HG02981 (cell line): ENCODE results near the gene FAM111A.

Source experiments
- ATAC-seq: cut with Tn5 transposase; IDR thresholded peaks from one replicate; pipeline ENCODE4 v1.9.1; 2021; ENCODE audit warnings: mild to moderate bottlenecking, moderate library complexity; ENCODE audit not compliant: unreplicated experiment

The FAM111A gene

DNA sequence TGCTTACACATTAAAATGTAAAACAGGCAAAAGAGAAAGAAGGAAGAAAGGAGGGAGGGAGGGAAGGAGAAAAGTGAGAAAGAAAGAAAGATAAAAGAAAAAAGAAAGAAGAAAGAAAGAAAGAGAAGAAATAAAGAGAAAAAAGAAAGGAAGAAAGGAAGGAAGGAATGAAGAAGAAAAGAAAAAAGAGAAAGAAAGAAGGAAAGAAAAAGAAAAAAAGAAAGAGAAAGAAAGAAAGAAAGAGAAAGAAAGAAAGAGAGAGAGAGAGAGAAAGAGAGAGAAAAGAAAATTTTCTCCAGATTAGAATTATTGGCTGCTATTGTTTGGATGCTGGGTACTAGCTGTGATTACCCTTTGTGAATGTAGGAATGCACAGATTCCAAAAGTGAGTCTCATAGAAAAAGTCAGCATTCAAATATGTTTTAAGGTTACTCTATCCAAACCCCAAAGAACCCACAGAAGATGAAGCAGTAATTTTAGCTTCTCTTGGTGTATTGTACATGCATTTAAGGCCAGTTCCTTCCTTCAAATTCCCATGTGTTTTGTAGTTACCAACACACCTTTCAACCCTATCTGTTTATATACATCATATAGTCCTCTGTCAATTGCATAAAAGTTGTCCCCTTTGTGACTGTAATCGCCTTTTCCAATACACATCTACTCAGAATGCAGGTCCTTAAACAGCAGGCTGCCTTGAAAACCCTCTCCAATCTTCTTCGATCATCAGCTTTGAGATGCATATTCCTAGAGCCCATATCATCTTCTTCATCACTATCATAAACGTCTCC lies 789 bp upstream of the FAM111A start:
- ATAC-seq, result no peak

- no peak for ATAC-seq
Measured at GRCh38 chr11:59144096-59144495, 1.4 kb downstream of the FAM111A start.

DNA sequence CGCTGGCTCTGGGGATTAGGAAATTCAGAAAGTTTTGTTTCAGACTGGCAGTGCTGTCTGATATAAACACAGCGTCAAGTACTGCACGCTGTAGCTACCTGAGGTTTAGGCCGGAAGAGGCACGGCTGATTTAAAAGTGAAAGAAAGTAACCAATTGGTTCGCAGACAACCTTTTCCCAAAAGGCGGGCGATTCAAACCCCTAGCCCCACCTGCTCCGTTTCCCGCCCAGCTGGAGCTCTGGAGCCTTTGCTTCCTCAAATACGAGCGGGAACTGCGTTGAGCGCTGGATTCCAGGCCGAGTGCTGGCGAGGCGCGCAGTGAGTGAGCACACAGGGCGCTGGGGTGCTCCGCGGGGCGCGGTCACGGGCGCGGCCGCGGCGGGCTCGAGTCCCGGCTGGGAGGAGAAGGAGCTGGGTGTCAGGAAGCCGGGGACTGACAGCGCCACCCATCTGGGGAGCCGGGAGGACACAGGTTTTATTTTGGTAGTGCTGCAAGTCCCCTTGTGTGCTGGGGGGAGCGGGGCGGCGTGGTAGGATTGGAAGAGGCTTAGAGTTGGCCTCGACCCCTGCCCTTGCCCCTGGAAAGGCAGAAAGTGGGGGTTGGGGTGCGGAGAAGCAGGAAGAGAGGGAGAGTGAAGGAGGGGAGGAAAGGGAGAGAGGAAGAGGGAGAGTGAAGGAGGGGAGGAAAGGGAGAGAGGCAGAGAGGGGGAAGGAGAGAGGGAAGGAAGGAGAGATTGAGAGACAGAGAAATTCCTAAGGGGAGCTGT lies 2.1 kb downstream of the FAM111A start:
- ATAC-seq, result peak; percentile 56

DNA sequence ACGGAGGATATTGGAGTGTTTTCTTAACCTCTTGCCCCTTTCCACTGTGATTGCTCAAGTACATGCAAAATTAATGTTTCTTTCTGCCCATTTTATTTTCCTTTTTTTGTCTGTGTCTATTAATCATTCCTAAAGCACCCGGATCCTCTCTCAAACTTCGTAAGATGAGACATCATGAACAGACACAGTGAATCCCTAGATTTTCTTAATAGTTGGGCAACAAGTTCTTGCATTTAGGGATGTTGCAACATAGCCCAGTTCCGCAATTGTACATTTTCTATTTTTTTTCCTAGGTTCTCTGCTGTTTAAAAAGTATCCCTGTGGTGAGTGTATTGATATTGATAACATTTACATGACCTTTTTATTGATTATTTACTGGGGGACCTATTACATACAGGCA lies 2.9 kb downstream of the FAM111A start:
- no peak for ATAC-seq

DNA sequence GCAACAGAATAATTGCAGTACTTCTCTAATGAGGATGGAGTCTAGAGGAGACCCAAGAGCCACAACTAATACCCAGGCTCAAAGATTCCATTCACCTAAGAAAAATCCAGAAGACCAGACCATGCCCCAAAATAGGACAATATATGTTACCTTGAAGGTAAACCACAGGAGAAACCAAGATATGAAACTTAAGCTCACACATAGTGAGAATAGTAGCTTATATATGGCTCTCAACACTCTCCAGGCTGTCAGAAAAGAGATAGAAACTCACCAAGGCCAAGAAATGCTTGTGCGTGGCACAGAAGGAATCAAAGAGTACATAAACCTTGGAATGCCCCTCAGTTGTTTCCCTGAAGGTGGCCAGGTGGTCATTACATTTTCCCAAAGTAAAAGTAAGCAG lies 9.1 kb downstream of the FAM111A start:
- peak; percentile 61 for ATAC-seq

DNA sequence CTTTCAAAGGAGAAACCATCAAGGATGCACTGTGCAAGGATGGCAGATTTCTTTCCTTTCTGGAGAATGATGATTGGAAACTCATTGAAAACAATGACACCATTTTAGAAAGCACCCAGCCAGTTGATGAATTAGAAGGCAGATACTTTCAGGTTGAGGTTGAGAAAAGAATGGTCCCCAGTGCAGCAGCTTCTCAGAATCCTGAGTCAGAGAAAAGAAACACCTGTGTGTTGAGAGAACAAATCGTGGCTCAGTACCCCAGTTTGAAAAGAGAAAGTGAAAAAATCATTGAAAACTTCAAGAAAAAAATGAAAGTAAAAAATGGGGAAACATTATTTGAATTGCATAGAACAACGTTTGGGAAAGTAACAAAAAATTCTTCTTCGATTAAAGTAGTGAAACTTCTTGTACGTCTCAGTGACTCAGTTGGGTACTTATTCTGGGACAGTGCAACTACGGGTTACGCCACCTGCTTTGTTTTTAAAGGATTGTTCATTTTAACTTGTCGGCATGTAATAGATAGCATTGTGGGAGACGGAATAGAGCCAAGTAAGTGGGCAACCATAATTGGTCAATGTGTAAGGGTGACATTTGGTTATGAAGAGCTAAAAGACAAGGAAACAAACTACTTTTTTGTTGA lies 9.8 kb downstream of the FAM111A start:
- peak; percentile 76 for ATAC-seq

DNA sequence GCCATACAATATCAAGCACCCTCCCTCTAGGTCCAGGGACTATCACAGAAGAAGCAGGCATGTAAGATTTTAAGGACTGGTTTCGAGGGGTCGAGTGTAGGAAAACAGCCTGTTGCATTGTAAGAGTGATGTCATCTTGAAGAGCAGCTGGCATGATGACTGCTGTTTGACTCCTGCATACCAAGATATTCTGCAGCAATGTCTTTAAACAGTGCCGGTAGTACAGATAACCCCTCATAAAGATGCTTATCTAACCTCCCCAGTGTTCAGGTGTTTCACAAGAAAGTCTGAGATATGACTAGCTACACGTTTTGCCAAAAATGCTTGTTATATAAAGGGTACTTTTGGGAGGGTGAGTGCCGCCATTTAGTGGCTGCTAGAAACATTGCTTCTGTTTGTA lies 12.0 kb downstream of the FAM111A start:
- ATAC-seq, result no peak

- no peak for ATAC-seq
Measured at GRCh38 chr11:59157433-59157832, 14.8 kb downstream of the FAM111A start.

- peak; percentile 95 for ATAC-seq
Measured at GRCh38 chr11:59158206-59159068, 15.8 kb downstream of the FAM111A start.

DNA sequence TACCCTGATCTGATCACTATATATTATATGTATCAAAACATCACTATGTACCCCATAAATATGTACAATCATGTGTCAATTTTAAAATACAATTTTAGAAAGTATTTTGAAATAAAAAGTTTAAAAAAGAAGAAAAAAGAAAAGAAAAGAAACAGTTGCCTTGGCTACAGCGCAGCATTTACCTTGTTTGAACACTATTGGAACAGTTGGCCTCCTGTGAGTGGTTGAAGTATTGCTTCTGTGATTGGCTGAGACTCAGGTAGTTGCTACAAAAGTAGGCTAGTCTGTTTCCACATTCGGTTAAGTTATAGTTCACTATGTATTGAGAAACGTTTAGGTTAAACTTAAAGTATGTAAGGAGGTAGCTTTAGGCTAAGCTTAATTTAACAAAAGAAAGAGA lies 21.4 kb downstream of the FAM111A start:
- ATAC-seq, result no peak

DNA sequence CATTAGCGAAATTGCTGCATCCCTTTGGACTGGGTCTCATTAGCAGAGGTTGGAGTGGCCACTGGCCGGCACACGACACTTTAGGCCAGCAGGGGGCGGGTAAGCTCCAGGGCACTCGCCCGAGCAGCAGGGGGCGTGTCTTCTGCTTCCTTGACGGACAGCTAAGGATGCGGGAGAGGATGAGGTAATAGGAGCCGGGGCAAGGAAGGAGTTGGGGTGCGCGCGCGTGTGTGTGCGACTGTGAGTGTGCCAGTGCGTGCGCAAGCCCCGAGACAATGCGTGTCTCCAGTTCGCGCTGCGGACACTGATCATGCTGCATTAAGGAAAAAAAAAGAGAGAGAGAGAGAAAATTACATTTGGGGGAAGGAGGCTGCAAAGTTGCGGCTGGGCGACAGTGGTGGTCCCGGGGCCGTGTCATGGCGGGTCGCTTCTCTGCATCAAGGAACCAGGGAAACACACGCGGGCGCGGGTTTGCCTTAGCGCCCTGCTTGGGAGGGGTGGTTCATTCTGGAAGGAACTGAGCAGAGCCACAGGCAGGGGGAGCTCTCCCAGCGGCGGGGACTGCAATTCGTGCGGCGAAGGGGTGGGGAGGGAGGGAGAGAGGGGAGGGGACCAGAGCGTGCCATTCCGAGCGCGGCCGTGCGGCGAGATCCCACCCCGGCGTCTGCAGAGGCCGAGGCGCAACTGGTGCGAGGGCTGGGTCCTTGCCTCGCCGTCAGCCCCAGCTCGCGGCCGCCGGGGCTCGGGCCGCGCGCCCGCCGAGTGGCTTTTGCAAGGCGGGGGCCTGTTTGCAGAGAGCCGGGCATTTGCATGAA lies 29.1 kb downstream of the FAM111A start, which contains the start of gene DTX4:
Gene DTX4 (plus strand): TSS at position 625 of the 815 bp plus-strand sequence. CDS start 464 bp downstream, outside the sequence.
- ATAC-seq, result peak; percentile 73

DNA sequence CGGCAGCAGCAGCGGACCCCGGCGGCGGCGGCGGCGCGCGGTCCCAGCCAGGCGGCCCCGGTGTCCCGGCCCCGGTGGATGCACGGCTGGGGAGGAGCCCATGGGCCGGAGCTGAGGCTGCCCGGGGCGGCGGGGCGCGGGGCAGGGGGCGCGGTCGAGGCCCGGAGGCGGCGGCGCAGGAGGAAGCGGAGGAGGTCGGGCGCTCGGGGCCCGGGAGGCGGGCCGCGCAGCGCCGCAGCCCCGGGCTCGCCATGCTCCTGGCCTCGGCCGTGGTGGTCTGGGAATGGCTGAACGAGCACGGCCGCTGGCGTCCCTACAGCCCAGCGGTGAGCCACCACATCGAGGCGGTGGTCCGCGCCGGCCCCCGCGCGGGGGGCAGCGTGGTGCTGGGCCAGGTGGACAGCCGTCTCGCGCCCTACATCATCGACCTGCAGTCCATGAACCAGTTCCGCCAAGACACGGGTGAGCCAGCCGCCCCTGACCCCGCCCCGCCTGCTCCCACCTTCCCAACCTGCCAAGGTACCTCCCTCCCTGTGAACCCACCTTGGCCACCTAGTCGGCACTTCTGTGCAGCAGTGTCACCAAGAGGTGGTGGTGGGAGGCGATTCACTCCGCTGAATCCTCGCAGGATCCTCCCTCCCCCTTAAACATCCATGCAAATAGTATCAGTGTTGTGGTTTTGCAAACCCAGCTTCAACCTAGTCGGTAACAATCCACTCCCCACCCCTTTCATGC lies 29.9 kb downstream of the FAM111A start:
- ATAC-seq, result peak; percentile 30

DNA sequence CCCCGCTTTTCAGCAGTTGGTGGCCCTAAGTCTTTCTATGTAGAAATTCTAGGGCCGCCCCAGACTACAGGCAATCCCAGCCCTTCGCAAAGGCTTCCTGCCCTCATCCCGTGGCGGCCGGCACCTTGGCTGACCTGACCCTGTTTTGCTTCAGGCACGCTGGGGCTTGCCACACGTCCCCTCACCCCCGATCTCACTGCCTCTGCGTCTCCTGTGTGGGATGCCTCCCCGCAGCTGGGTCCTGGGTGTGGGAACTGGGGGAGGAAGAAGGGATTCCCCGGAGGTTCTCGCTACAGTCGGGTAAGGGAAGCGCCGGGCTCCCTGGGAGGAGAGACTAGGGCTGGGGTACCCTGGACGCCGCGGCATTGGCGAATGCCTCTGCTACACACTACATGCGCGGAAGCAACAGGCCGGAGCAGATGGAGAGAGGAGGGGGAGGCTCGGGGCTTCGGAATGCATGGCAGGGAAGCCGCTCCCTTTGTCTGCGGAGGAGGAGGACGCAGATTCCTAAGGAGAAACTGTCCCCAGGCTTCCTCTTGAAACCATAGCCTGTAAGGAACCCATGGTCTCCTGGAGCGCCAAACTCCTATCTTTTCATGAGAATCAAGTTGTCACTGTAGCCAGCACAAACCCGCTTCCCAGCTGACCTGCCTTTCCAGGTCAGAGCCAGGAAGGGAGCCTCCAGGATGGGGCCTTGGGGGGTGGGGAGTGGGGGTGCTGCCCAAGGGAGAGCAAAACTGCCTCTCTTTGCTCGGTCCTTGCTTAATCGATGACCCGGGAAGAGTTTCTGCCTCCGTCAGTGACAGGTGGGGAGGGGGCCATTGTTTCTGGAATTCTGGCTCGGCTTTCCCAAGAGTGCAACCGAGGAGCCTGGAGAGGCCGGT lies 30.7 kb downstream of the FAM111A start:
- no peak for ATAC-seq

DNA sequence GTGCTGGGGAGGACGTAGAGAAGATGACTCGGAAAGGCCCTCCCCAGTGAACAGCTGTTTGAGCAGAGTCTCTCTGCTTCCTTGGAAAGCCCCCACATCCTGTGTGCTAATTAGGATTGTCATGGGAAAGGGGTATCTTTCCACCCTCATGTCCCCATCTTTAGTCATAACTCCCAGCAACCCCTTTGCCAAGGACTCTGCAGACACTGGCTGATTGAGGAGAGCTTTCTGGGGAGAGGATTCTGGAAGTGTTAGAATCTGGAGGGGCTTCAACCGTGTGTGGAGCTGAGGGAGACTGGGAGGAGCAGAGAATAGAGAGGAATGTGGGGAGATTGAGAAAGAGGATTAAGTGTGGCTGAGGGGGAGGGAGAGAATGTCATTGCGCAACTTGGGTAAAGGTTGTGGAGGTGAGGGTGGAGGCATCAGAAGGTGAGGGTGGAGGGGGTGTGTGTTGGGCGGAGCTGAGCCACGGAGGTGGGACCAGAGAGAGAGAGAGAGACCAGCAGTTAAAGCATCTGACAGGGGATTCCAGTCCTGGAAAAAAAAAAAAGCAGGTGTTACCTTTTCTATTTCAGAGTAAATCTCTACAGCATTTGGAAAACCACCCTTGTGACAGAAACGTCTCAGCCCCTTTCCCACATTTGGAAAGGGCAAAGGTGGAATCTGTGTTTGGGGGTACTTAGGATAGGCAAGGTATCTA lies 31.5 kb downstream of the FAM111A start:
- ATAC-seq, result no peak

GRCh38 chr11:59174664-59175033 lies 32.0 kb downstream of the FAM111A start:
- ATAC-seq, result no peak

- ATAC-seq, result no peak
Measured at GRCh38 chr11:59175091-59175501, 32.4 kb downstream of the FAM111A start.

DNA sequence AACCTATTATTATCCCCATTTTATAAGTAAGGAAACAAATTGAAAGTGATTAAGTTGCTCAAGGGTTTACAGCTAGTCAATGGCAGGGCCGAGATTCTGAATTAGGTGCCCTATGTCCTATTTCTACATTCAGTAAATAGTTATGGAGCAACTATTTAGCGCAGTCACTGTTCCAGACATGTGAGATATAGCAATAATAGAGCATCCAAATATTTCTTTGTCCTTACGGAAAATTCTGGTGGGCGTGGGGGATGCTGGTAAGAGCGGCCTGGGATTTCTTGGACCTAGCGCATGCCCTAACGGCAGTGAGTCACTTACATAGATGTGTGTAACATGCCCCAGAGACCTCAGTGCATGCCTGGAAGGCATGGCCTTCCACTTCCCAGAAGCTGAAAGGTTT lies 33.7 kb downstream of the FAM111A start:
- no peak for ATAC-seq

GRCh38 chr11:59178402-59178801 lies 35.7 kb downstream of the FAM111A start:
- ATAC-seq, result no peak
